Hippocampal formation (tissue), 2 donors: ENCODE results near the gene SND1.
A peak's percentile ranks its signal among the peaks of the same experiment; 100 is the strongest.

ENCODE experiments used
- DNase-seq, 2 donors: peaks; one replicate each; lab custom pipeline; 2025; lab: John Stamatoyannopoulos, UW

The SND1 gene

GRCh38 chr7:128039544-128039953 lies 387.6 kb downstream of the SND1 start:
- no peak for DNase-seq

DNA sequence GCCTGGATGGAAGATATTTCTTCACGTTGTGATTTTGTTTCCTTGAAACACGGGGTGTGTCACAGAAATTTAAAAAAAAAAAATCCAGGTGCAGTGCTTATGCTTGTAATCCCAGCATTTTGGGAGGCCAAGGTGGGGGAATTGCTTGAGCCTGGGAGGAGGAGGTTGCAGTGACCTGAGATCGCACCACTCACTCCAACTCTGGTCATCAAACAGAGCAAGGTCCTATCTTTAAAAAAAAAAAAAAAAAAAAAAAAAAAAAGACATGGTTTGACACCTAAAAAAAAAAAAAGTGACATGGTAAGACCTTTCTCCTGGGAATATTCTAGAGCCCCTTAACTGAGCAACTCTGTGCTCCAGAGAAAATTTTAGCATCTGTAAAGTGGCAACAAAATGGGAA lies 388.2 kb downstream of the SND1 start:
- no peak for DNase-seq

- DNase-seq: no peak
Observed at GRCh38 chr7:128041203-128041602, 389.2 kb downstream of the SND1 start.

- peak; percentile 83 to 93 for DNase-seq
Observed at GRCh38 chr7:128042012-128042411, 390.0 kb downstream of the SND1 start.

GRCh38 chr7:128044064-128044463 lies 392.1 kb downstream of the SND1 start:
- no peak for DNase-seq

DNA sequence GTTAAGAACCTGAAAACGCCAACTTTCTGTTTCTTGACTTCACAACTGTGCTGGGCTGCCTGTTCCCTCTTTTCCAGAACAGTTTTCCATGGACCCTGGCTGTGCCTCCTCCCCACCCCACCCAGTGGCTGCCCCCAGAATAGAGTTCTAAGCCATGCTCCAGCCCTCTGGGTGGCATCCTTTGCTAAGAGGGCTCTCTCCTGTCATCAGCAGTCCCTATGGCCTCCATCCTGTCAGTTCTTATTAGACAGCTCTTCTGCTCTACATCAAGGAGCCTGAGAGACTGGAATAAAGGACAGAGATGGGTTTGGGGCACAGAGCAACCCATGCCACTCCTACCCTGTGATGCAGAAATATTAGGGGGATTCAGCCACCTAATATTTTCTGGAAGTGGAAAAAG lies 393.2 kb downstream of the SND1 start:
- no peak for DNase-seq

- DNase-seq: no peak
Observed at GRCh38 chr7:128045766-128046165, 393.8 kb downstream of the SND1 start.

- DNase-seq: no peak
Observed at GRCh38 chr7:128052404-128052803, 400.4 kb downstream of the SND1 start.

DNA sequence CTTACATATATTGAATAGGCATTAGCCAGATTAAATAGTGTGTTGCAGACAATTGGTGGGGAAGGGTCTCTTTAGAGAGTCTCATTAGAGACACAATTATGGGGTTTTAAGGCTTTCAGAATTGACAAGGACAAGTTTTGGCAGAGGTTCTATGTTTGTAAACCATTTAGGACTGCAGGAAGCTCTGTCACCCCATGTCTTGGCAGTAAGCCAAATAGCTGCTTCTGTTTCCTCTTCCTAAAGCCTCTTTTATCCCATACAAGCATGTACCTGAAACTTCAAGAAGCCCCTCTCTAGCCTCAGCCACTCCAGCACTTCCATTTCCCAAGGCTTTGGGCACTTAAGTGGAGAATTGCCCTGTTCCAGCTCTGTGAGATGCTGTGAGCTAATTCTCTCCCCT lies 401.0 kb downstream of the SND1 start:
- DNase-seq: no peak

GRCh38 chr7:128053991-128054390 lies 402.0 kb downstream of the SND1 start:
- no peak for DNase-seq

DNA sequence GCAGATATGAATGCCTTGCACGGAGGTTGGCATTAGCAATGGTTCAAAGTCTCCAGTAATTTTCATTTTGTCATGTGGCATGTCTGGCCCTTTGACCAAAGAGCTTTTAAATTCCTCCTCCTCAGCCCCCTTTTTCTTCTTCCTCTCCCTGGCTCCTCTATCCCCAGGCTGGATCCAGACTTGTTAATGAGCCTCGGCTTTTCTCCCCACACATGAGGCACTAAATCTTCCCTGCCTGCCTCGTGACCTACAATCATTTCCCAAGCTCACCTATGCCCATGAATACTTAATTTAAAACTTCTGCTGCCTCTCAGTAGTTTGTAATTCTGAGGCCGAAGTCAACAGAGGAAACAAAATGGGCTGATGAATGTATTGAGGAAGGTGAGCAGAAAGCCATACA lies 402.5 kb downstream of the SND1 start:
- no peak for DNase-seq

- no peak for DNase-seq
Observed at GRCh38 chr7:128055637-128056036, 403.6 kb downstream of the SND1 start.

DNA sequence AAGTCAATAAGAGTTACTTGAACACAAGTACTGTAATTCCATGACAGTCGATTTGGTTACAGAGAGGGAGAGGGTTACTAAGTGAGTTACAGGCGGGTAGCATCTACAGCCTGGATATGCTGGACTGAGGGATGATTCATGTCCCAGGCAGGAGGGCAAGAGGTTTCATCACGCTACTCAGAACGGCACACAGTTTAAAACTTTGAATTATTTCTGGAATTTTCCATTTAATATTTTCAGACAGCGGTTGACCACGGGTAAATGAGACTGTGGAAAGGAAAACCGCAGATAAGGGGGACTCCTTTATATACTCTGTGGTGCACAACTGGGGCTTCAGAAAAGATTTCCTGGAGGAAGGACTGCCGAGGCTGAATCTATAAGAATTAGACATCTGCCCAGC lies 404.9 kb downstream of the SND1 start:
- no peak for DNase-seq

DNA sequence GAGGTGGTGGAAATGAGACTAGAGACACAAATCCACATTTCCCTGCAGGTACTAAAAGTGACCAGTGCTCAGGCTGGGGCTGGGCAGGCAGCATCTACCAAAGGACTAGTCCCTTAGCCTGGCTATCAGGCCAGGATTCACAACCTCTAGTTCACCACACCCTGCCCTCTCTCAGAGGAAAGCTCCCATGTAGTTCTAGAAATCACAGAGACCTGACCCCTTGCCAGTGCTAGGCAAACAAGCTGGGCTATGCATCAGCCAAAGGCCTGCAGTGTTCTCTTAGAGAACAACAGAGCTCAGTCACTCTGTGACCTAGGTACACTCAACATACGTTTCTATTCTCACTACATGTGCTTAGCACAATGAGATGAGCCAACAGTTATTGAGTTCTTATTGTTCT lies 405.9 kb downstream of the SND1 start:
- DNase-seq: no peak

- DNase-seq: no peak
Observed at GRCh38 chr7:128059143-128059988, 407.4 kb downstream of the SND1 start.

DNA sequence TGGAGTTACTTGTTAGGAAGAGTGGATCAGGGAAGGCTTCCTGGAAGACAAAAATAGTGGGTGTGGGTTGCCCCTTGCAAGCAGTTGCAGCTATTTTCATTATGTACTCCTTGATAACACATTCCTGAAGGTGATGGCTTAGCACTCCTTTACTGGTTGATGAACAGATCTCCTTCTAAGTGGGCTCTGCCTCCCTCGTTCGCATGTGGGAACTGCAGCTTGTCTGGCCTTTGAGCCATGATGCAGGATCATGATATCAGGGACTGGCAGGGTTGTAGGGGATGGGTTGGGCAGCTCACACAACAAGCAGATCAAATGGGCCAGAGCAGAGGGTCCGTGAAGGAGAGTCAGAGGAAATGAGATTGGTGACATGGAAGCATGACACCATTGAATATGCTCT lies 408.0 kb downstream of the SND1 start:
- no peak for DNase-seq

DNA sequence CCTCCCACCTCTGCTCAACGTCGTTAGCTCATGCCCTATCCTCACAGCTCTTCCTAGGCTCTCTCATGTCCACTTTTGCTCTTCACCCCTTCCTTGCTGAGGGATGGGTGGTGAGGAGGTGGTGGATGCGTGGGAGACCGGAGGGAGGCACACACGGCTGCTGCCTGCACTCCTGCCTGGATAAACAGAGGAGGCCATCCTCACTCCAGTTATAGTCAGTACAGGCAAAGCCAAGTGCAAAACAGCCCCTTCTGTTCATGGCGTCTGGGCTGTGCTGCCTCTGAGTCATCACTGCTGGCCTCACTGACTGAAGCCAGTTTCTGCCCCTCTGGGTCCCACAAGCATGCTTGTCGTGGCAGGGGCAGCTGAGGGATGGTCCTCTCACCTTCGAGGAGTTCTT lies 411.1 kb downstream of the SND1 start:
- DNase-seq: no peak

DNA sequence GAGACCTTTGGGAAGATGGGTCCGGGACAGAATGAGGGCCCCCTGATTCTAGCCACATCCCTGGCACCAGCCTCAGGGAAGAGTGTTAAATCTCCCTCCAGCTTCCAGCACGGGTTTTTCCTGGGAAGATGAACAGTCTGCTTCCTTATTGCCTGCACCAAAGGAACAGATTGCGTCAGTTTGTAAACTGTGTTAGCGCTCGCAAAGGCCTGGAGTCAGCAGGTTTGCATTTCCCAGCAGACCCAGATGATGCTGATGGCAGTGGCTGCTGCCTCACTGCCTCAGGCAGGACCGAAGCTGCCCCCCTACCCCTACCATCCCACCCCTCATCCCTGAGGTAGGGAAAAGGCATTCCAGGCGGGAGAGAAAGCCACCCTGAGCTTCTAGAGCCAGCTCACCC lies 413.9 kb downstream of the SND1 start:
- DNase-seq: no peak

DNA sequence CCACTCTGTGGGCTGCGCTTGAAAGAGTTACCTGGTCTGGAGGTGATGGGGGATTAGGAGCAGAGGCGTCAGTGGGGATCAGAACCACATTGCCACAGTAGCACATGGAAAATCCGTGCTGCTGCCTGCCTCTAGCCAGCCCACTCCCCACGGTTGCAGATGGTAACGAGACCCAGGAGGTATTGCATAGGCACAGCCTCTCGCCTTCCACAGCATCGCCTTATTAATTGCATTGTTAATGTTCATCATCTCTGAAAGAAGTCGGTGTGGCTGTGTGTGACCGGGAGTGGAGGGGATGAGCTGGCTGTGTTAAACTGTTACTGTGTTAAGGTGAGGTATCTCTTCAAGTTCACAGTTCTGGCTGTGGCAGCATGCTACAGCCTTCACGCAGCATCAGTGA lies 414.4 kb downstream of the SND1 start:
- no peak for DNase-seq

- no peak for DNase-seq
Observed at GRCh38 chr7:128066858-128067257, 414.9 kb downstream of the SND1 start.

DNA sequence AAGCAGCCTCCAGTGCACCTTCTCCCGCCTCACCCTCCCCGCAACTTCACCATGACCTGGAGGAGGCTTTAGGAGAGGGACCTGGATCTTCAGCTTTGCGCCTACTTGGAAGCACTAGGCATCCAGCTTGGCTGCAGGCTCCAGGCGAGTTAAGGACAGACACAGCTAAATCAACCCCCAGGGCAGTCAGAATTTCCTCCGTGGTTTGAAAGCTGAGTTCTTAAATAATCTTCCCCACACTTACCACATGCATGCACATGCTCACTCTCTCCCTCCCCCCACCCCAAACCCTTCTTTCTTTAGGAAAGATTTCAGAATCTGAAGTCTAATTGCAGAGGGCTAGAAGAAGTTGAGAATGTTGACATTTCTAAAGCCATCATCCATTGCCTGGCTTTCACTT lies 416.0 kb downstream of the SND1 start:
- no peak for DNase-seq

DNA sequence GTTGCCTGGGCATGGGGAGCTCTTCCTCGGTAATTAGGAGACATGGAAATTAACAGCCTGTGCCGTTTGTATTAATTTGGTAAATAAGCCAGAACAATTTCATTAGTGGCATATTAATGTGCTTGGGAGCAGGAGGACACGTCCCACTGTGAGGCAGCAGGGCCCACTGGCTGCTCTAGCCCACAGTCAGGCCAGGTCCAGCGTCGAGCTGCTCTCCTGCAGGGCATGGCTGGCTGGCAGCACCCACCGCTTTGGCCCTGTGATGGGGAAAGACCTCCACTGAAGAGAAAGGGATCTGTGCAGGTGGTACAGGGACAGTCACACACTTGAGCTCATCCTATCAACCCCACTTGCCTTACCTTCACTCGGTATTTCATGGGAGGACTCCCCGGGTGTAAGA lies 416.8 kb downstream of the SND1 start:
- no peak for DNase-seq

DNA sequence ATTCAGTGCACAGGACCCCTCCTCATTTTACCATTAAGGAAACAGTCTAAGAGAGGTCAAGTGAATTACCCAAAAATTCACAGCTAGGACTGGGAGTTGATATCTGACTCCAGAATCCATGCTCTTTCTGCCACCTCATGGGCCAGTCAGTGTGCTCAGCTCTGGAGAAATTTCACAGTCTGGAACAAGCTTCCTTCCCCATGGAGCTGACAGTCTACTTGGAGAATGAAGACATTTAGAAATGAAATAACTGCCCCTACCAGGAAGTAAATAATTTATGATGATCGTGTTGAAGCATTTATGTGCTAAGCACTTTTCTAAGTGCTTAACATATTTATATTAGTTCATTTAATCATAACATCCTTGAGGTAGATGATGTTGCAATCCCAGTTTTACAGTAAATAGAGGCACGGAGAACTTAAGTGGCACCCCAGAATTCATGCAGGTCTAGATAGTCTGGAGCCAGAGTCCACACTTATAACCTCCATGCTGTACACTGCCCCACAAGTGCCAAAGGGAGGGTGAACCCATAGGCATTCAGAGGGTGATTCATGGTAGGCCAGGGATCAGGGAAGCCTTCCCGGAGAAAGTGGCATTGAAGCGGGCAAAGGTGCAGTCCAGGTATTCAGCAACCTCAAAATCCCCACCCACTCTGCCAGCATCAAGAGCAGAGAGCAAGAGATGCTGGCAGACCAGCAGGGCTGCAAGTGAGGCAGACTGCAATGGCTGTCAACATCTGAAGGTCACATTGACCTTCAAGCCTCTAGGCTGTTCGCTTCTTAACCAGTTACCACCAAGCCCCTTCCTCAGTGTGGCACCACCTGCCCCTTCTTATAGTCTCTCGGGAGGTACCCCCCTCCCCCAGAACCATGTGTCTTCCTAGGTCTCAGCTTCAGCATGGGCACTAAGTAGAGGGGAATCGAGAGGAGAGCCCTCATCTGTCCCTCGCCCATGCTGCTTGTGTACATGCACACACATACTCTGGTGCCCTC lies 417.7 kb downstream of the SND1 start:
- DNase-seq: no peak
